Measurements from ENCODE around the gene MYH7.

DNA sequence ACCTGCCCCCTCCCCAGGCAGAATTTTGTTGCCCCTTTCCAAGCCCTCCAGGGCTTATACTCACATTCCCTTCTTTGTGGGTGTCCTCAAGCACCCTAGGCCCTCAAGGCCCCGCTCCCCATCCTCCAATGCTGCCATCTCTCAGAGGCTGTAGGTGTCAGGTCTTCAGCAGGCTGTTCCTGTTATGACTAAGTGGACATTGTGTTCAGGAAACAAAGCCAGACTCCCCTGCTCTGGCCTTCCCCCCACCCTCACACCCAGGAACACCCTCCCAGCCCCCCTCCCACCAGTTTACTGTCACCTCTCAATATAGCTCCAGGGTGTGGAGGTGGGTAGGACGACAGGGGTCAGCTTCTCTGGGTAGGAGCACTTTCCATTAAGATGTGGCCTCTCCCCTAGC, 26.0 kb downstream of the MYH7 start:
- TF ChIP-seq, protein P1, sequence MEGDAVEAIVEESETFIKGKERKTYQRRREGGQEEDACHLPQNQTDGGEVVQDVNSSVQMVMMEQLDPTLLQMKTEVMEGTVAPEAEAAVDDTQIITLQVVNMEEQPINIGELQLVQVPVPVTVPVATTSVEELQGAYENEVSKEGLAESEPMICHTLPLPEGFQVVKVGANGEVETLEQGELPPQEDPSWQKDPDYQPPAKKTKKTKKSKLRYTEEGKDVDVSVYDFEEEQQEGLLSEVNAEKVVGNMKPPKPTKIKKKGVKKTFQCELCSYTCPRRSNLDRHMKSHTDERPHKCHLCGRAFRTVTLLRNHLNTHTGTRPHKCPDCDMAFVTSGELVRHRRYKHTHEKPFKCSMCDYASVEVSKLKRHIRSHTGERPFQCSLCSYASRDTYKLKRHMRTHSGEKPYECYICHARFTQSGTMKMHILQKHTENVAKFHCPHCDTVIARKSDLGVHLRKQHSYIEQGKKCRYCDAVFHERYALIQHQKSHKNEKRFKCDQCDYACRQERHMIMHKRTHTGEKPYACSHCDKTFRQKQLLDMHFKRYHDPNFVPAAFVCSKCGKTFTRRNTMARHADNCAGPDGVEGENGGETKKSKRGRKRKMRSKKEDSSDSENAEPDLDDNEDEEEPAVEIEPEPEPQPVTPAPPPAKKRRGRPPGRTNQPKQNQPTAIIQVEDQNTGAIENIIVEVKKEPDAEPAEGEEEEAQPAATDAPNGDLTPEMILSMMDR (IDR thresholded peaks at IDR 0.05): no peak
- no peak for TF ChIP-seq POLR2AphosphoS5 (IDR thresholded peaks at IDR 0.05)
- TF ChIP-seq POLR2A (IDR thresholded peaks at IDR 0.05): no peak
